ENCODE data around the gene PIGS.

PIGS gene

DNA sequence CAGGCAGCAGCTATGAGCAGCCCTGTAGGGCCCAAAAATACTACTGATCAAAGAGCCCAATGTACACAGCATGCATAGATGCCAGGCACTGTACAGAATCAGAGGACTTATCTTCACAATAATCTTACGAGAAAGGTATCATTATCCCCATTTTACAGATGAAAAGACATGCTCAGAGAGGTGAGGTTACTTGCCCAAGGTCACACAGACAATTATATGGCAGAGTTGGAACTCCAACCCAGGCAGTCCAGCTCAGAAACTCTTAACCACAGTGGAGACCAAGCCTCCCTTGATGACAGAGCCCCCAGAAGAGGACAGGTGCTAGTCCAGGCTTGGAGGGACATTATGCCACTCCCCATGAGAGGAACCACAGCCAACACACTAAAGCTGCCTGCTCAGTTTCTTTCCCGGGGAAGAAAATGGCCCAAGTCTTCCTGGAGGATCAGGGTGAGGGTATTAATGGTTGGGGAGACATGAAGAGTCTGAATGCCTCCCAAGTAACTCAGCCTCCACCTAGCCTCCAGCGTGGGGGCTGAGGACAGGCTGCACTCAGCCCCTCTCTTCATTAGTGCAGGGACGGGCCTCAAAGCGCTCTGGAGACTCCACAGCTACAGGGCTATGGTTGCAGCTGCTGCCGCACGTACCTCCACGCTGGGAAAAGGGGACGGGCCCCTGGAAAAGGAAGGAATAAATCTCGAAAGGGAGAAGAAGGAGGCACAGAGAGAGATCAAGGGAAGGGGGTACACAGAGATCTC lies 19.7 kb downstream of the PIGS start:
- DNase-seq (ENCODE audit: low spot score) (no peak), ATAC-seq (ENCODE audit: low read depth) (peak; percentile 40; the same call in 2 of the 3 replicates)
- Histone ChIP-seq H3K4me1 (ENCODE audit: insufficient read depth, poor library complexity, severe bottlenecking) (no peaks in the 10 kb centered on the region), H3K4me3 (ENCODE audit: severe bottlenecking) (peak overlapping the region; percentile 89), H3K9me3 (ENCODE audit: severe bottlenecking) (no peaks in the 10 kb centered on the region), H3K36me3 (ENCODE audit: low read depth) (peaks cover 23% of the 10 kb centered on the region), H3K27ac (ENCODE audit: poor library complexity, severe bottlenecking) (peak overlapping the region; percentile 19), H3K27me3 (ENCODE audit: insufficient read depth, poor library complexity, severe bottlenecking) (no peaks in the 10 kb centered on the region)
- TF ChIP-seq CTCF (IDR thresholded peaks at IDR 0.05; ENCODE audit: poor library complexity, severe bottlenecking): no peak

DNA sequence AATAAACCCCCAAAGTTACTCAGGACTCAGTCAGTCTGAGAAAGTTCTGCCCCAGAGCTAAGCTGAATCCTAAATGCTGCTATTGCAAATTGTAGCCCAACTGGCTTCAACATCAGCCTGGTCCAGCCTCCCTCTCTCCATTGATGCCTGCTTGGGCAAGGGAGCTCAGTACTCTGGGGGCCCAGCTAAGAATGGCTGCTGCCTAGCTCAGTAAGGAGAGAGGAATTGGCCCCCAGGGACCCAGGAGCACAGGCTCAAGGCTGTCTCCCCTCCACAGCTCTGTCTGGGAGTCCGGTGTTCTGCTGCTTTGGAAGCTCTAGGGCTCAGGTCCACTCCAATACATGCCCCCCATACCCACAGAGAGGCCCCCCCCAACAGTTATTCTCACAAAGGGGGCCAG lies 20.5 kb downstream of the PIGS start:
- Histone ChIP-seq H3K27me3 (ENCODE audit: insufficient read depth, poor library complexity, severe bottlenecking) (no peaks in the 10 kb centered on the region), H3K9me3 (ENCODE audit: severe bottlenecking) (no peaks in the 10 kb centered on the region), H3K4me1 (ENCODE audit: insufficient read depth, poor library complexity, severe bottlenecking) (no peaks in the 10 kb centered on the region), H3K27ac (ENCODE audit: poor library complexity, severe bottlenecking) (no peak overlapping the region), H3K4me3 (ENCODE audit: severe bottlenecking) (no peak overlapping the region), H3K36me3 (ENCODE audit: low read depth) (peaks cover 16% of the 10 kb centered on the region)
- DNase-seq (ENCODE audit: low spot score) (no peak), ATAC-seq (ENCODE audit: low read depth) (no peak)
- no peak for TF ChIP-seq CTCF (IDR thresholded peaks at IDR 0.05; ENCODE audit: poor library complexity, severe bottlenecking)

DNA sequence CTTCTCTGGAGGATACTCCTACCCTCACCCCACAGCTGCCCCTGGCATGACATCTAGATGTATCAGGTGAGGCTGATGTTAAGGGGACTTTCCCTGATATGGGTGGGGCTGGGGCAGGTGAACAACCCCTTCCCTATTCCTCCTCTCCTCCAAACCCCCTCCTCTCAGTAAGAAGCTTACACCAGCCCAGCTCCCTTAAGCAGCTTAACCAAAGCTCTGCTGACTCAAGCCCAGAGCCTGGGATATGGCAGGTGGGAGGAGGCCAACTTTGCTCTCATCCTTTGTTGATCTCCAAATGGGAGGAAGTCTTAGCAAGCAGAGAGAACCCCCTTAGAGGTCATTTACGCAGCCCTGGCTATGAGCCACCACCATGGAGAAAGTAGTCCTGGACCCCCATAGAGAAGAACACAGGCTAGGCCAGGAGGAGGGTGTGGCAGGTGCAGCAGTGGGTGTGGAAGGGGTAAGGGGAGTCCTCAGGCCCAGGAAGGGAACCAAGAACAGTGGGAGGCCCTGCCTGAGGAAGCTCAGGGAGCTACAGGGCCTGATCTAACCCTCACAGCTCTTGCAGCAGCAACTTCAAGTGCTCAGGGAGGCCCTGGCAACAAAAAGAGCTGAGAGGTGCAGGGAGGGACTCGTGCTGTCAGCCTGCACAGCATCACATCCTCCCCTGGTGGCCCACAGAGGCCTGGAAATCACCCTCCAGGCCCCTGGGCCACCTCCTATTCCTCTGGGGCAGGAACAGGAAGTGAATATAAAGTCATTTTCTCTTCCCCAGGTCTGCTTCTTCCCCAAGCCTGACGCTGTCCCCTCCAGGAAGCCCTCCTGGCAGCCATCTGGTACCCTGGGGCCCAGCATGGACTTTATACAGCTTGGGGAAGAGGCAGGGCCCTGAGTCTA lies 21.8 kb downstream of the PIGS start:
- Histone ChIP-seq H3K36me3 (ENCODE audit: low read depth) (peaks cover 13% of the 10 kb centered on the region), H3K4me3 (ENCODE audit: severe bottlenecking) (no peak overlapping the region), H3K9me3 (ENCODE audit: severe bottlenecking) (no peaks in the 10 kb centered on the region), H3K4me1 (ENCODE audit: insufficient read depth, poor library complexity, severe bottlenecking) (no peaks in the 10 kb centered on the region), H3K27me3 (ENCODE audit: insufficient read depth, poor library complexity, severe bottlenecking) (no peaks in the 10 kb centered on the region), H3K27ac (ENCODE audit: poor library complexity, severe bottlenecking) (no peak overlapping the region)
- ATAC-seq (ENCODE audit: low read depth) (no peak), DNase-seq (ENCODE audit: low spot score) (no peak)
- TF ChIP-seq CTCF (IDR thresholded peaks at IDR 0.05; ENCODE audit: poor library complexity, severe bottlenecking): no peak

DNA sequence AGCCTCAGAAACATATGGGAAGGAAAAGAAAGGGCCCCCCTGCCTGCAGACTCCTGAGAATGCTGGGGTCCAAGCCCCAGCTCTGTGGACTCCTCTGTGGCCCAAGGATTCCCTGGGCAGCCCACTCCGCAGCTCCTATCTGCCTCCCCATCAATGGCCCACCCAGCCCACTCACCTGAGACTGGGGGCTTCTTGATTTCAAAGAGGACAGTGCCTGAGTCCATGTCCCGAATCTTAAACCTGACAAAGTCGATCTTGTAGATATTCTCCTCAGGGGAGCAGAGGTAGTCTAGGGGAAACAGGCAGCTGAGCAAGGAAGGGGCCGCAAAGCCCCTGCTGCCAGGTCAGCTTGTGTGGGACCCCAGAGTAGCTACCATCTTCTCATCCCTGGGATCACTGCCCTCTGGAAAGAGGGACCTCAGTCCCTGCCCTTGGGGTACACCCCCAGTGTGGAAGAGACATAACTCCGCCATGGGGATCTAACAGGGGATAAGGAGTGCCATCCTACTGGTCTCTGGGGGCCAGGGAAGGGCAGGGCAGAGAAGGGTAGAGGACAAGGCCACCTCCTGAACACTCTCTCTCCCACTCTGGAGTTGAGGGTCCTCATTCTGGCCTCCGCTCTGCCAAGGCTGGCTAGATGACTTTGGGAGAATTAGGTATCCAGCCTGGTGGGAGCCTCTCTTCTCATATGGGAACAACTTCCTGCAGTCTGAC lies 22.8 kb downstream of the PIGS start:
- DNase-seq (ENCODE audit: low spot score): no peak
- no peak overlapping the region for H3K27ac ChIP-seq (ENCODE audit: poor library complexity, severe bottlenecking)
- H3K9me3 ChIP-seq (ENCODE audit: severe bottlenecking): no peaks in the 10 kb centered on the region
- no peaks in the 10 kb centered on the region for H3K4me1 ChIP-seq (ENCODE audit: insufficient read depth, poor library complexity, severe bottlenecking)
- no peaks in the 10 kb centered on the region for H3K27me3 ChIP-seq (ENCODE audit: insufficient read depth, poor library complexity, severe bottlenecking)
- H3K36me3 ChIP-seq (ENCODE audit: low read depth): peaks cover 5% of the 10 kb centered on the region
- ATAC-seq (ENCODE audit: low read depth): no peak
- peak; percentile 51 for TF ChIP-seq CTCF (IDR thresholded peaks at IDR 0.05; ENCODE audit: poor library complexity, severe bottlenecking)
- H3K4me3 ChIP-seq (ENCODE audit: severe bottlenecking): no peak overlapping the region
